Stimulated activated naive B cell treated with anti-CD40 and anti-IgM and Interleukin-4, amounts not matched to agents 10 μg/mL and 1 μg/mL and 100 μg/mL, for 72 hours (primary cell): Measurements from ENCODE around the gene MYMX.

Experiments used
- ATAC-seq, 2 donors: fragments of 150-1000 bp; cut with Tn5 transposase; replicated peaks; 2 replicates each; pipeline ENCODE4 v1.10.0; 2021; ENCODE audit warnings: moderate library complexity in 1 of 2
- DNase-seq: peaks from one replicate; pipeline ENCODE4 v3.0.0; 2021
- H3K27ac Mint-ChIP-seq: one replicate; pipeline ENCODE4 v1.8.0; 2022; ENCODE audit warnings: mild to moderate bottlenecking, mixed read lengths
- H3K27me3 Mint-ChIP-seq, 2 donors: one replicate each; pipeline ENCODE4 v1.8.0; 2022; ENCODE audit warnings: mixed read lengths in 2 of 2
- H3K36me3 Mint-ChIP-seq, 2 donors: one replicate each; pipeline ENCODE4 v1.8.0; 2022; ENCODE audit warnings: mixed read lengths in 2 of 2, mild to moderate bottlenecking in 1 of 2
- H3K4me1 Mint-ChIP-seq, 2 donors: one replicate each; pipeline ENCODE4 v1.8.0; 2022; ENCODE audit warnings: mixed read lengths in 2 of 2, mild to moderate bottlenecking in 1 of 2
- H3K4me3 Mint-ChIP-seq, 2 donors: one replicate each; pipeline ENCODE4 v1.8.0; 2022; ENCODE audit warnings: mild to moderate bottlenecking in 2 of 2, mixed read lengths in 2 of 2, moderate library complexity in 1 of 2
- H3K9me3 Mint-ChIP-seq, 2 donors: one replicate each; pipeline ENCODE4 v1.8.0; 2022; ENCODE audit warnings: mixed read lengths in 2 of 2, mild to moderate bottlenecking in 1 of 2

Gene MYMX

DNA sequence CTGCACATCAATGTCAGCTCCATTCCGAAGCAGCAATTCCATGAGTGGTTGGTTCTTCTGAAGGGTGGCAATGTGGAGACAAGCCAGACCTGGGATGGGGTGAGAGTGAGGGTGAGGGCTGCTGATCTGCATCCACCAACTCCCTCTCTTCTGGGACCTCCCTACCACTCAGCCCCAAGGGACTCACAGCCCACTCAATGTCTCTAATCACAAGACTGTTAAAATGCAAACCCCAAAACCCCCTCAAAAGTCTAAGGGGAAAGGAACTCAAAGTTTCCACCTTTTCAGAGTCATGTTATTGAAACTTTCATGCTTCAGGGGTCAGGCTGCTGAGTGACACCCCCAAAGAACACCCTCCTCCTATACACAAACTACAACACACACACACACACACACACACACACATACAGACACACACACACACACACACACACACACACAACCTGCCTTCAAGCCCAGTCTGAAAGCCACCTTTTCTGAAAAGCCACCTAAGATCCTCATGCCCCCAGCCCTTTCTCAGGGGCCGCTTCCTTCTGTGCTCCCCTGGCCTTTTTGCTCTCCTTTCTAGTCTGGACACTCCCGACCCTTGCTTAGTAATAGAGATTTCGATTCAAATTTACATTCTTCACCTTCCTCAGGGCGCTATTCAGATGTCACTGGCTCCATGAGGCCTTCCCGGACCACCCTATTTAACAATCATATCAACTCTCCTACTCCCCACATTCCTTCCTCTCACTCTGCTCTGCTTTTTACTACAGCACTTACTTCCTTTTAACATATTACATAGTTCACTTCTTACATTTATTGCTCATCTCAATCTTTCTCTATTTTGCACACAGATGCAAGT is 43.9 kb downstream of the MYMX start:
- H3K4me1 Mint-ChIP-seq = peaks cover 50 to 74% of the 10 kb centered on the region in 2 donors
- peak overlapping the region; percentile 100 for H3K4me3 Mint-ChIP-seq
- ATAC-seq (peak; percentile 24 to 32), DNase-seq (peak; percentile 84)
- peaks cover 77 to 86% of the 10 kb centered on the region in 2 donors for H3K36me3 Mint-ChIP-seq
- H3K27ac Mint-ChIP-seq = peak overlapping the region; percentile 100
- H3K9me3 Mint-ChIP-seq = no peaks in the 10 kb centered on the region
- no peaks in the 10 kb centered on the region for H3K27me3 Mint-ChIP-seq

DNA sequence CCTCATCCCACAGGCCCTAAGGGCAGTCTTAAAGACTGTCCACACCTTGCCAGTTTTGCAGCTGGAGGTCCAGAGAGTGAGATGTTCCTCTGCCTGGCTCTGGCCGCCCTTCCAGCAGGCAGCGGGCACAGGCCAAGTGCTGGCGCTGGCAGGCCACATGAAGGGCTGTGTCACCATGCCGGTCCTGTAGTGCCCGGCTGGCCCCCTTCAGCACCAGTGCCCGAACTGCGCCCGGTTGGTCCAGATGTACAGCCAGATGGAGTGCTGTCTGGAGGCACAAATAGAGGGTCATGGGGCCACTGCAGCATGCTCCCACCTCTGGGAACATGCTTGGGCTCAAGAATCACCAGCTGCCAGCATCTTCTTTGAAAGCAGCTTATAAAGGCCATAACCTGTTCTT is 44.9 kb downstream of the MYMX start:
- ATAC-seq = no peak
- DNase-seq = no peak
- H3K9me3 Mint-ChIP-seq = no peaks in the 10 kb centered on the region
- peaks cover 71 to 77% of the 10 kb centered on the region in 2 donors for H3K36me3 Mint-ChIP-seq
- H3K4me1 Mint-ChIP-seq = peaks cover 47 to 73% of the 10 kb centered on the region in 2 donors
- peak overlapping the region; percentile 100 for H3K4me3 Mint-ChIP-seq
- H3K27me3 Mint-ChIP-seq = no peaks in the 10 kb centered on the region
- peak overlapping the region; percentile 100 for H3K27ac Mint-ChIP-seq

DNA sequence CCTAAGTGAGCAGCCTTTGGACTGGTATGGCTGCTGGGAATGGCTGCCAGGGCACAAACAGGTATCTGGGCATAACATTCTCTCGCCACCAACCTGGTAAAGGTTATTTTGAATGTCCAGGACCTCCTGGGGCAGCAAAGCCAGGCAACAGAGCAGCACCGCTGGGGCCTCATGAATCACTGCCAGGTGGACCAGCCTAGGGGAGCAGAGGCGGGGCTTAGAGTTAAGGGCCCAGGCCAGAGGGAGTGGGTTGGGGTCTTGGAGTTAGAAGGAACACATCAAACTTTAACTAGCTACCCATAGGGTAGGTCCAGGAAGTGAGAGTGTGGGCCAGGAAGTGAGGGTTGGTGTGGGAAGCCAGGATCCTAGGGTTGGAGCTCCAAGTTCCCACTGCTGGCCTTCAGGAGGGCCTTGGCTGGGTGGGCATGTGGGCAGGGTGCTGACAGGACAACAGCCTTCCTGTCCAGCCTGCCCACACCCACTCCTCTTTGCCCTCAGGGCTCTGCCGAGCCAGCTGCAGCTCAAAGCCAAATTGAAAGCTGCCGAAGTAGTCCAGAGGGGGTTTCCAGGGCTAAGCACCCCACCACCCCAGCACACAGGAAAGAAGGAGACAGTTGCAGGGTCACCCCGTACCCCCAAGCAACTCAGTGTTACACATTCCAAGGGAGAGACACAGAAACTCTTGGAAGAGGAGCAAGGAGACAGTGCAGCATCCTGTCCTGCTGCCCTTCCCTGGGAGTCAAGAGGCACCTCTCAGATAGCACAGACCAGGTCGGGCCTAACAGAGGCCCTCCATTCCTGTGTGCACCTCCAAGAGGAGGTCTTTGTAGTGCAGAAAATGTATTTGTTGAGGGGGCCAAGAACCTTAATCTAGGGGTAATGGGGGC is 46.0 kb downstream of the MYMX start:
- Mint-ChIP-seq H3K36me3 (peaks cover 65 to 70% of the 10 kb centered on the region in 2 donors), H3K27me3 (no peaks in the 10 kb centered on the region), H3K4me1 (peaks cover 48 to 76% of the 10 kb centered on the region in 2 donors), H3K4me3 (peak overlapping the region; percentile 100), H3K9me3 (no peaks in the 10 kb centered on the region), H3K27ac (peak overlapping the region; percentile 100)
- ATAC-seq (no peak), DNase-seq (no peak)

DNA sequence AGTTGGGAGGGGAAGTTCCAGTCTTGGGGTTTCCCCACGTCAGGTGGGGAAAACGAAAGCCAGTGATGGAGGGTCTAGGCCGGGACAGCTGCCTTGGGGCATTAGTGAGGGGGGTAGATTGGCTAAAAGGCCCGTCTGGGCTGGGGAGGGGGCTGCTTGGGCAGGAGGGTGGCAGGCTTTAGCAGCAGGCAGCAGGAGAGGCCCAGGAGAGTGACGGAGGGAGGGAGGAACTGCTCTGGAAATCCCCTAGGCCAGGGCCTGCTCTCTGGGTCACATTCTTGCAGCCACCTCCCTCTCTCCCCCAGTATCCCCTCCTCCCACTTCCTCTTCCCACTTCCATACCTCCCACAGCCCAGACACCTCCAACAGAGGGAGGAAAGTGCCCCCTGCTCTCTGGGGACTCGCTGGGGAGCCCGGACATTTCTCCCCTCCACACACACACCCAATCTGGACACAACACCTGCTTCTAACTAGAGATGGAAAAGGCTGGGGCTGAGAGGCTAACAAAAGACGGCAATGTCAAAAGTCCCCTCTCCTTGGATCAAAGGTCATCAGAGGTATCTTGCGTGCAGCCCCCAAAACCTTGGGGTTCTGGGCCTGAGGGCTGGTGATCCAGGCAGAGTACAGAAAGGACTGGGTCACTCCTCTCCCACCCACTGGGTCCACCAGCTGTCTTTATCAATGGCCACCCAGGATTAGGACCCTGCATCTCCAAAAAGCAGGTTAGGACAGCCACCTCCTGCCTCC is 46.8 kb downstream of the MYMX start:
- H3K27ac Mint-ChIP-seq = peak overlapping the region; percentile 100
- DNase-seq = peak; percentile 73
- no peaks in the 10 kb centered on the region for H3K9me3 Mint-ChIP-seq
- H3K4me1 Mint-ChIP-seq = peaks cover 41 to 76% of the 10 kb centered on the region in 2 donors
- H3K27me3 Mint-ChIP-seq = no peaks in the 10 kb centered on the region
- peak overlapping the region; percentile 100 for H3K4me3 Mint-ChIP-seq
- H3K36me3 Mint-ChIP-seq = peaks cover 57 to 62% of the 10 kb centered on the region in 2 donors
- peak; percentile 8 to 12 for ATAC-seq

DNA sequence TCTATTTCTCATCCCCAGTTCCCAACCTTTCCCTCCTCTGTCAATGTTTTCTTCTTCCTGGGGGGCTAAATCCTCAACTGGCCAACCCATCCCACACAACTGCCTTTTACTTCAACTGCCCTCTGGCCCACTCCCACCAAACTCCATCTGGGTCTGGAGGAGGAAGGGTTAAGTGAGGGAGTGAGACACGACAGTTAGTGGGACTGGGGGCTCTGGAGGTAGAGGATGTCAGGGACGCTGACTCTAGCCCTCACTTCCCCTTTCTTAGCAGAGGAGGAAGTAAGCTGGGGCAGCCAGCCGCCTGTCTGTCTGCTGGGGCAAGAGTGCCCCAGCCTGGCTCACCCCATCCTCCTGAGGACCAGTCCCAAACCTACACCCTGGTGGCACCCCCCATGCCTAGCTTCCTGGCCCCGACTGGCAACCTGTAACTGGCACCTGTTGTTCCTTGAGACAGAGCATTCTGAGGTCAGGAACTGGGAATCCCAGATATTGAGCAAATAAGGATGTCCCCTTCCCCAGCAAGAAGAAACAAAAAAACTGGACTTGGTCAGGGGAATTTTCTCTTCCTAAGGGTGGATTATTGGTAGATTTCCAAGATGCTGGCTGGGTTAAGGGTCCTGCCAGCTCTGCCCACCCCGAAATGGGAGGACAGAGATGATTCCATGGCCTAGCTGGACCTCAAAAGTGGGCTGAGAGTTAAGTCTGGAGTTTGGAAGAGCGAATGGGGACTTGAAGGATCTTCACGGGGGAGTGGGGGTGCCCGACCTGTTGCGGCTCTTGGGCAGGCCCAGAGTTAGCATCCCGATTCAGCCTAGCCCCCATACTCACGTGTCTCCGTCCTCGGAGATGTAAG is 47.7 kb downstream of the MYMX start:
- ATAC-seq = peak; percentile 44 to 49
- DNase-seq = peak; percentile 75
- Mint-ChIP-seq H3K9me3 (no peaks in the 10 kb centered on the region), H3K36me3 (peaks cover 50 to 54% of the 10 kb centered on the region in 2 donors), H3K27ac (peak overlapping the region; percentile 100), H3K27me3 (peaks cover 2 to 6% of the 10 kb centered on the region in 2 donors), H3K4me1 (peaks cover 42 to 76% of the 10 kb centered on the region in 2 donors), H3K4me3 (peak overlapping the region; percentile 100)

DNA sequence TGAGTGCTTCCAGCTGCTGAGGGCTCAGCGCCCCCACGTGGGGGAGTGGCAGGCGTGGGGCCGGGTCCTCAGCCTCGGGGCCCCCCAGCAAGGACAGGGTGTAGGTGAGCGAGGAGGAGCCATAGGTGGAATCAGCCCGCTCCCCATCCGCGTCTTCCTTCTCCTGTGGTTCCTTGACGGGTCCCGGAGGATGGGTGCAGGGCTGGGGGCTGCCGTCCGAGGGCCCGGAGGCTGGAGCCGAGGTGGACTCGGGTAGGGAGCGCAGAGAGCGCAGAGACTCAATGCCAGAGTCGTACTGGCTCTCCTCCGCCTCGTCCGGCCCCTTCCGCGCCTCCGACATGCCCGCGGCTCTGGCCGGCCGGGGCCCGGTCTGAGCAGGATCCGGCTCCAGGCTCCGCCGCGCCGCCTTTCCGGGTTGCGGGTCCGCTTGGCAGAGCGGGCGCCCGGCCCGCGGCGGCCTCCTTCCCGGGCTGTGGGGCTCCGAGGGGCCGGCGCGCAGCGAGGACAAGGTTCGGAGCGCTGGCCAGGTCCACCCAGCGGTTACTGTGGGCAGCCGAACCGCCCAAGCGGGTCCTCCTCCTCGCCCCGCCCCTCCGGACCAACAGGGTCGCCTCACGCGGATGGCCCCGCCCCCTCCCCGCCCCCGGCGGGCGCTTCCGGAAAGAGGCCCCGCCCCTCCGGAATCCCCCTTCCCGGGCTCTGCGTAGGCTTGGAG is 48.4 kb downstream of the MYMX start, which contains the start of gene NFKBIE:
NFKBIE (minus strand) TSS at position 545 of the 715 bp plus-strand sequence; CDS start at position 340, 205 bp downstream.
- DNase-seq (peak; percentile 93), ATAC-seq (peak; percentile 12 to 41)
- peaks cover 10 to 13% of the 10 kb centered on the region in 2 donors for H3K27me3 Mint-ChIP-seq
- no peaks in the 10 kb centered on the region for H3K9me3 Mint-ChIP-seq
- peaks cover 45 to 79% of the 10 kb centered on the region in 2 donors for H3K4me1 Mint-ChIP-seq
- H3K27ac Mint-ChIP-seq = peak within 1 kb of the TSS; percentile 100
- H3K36me3 Mint-ChIP-seq = peaks cover 45 to 48% of the 10 kb centered on the region in 2 donors
- peak within 1 kb of the TSS; percentile 100 for H3K4me3 Mint-ChIP-seq

DNA sequence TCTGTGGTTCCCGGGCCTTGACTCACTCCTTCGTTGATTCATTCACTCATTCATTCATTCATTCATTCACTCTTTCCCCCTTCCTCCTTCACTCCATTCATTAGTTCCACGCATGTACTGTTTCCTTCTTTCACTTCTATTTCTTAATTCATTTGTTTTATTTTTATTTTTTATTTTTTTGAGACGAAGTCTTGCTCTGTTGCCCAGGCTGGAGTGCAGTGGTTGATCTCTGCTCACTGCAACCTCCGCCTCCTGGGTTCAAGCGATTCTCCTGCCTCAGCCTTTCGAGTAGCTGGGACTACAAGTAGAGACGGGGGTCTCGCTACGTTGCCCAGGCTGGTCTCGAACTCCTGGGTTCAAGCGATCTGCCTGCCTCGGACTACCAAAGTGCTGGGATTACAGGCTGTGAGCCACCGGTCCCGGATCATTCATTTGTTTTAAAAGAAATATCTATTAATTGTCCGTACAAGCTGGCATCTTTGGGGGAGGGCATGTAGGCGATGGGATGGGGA is 49.1 kb downstream of the MYMX start:
- H3K4me1 Mint-ChIP-seq = peaks cover 39 to 73% of the 10 kb centered on the region in 2 donors
- H3K9me3 Mint-ChIP-seq = no peaks in the 10 kb centered on the region
- H3K4me3 Mint-ChIP-seq = peak overlapping the region; percentile 100
- peaks cover 40 to 42% of the 10 kb centered on the region in 2 donors for H3K36me3 Mint-ChIP-seq
- H3K27ac Mint-ChIP-seq = peak overlapping the region; percentile 100
- H3K27me3 Mint-ChIP-seq = peaks cover 11 to 15% of the 10 kb centered on the region in 2 donors
- ATAC-seq (peak in 1 of 2 donors; percentile 30), DNase-seq (no peak)

DNA sequence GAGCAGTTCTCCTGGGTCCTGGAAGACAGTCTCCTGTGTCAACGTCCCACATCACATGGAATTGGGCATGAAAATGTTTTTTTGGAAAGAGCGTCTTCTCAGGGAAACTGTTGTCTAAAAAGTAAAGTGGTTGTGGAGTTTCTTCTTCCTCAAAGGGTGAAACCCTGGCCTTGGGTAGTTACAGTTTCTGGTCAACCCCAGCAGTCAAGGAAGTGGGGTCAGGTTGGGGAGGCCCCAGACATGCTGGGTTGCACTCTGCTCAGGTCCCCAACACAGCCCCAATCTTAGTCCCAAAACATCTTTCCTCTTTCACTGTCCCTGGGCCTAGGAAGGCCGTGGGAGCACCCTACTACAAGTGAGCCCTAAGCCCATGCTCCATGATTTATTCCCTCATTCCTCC is 49.6 kb downstream of the MYMX start:
- no peaks in the 10 kb centered on the region for H3K9me3 Mint-ChIP-seq
- peak overlapping the region; percentile 100 for H3K4me3 Mint-ChIP-seq
- H3K4me1 Mint-ChIP-seq = peaks cover 37 to 72% of the 10 kb centered on the region in 2 donors
- H3K36me3 Mint-ChIP-seq = peaks cover 34 to 37% of the 10 kb centered on the region in 2 donors
- peak overlapping the region; percentile 100 for H3K27ac Mint-ChIP-seq
- ATAC-seq = peak; percentile 42 to 50
- peaks cover 15 to 19% of the 10 kb centered on the region in 2 donors for H3K27me3 Mint-ChIP-seq
- DNase-seq = peak; percentile 54

DNA sequence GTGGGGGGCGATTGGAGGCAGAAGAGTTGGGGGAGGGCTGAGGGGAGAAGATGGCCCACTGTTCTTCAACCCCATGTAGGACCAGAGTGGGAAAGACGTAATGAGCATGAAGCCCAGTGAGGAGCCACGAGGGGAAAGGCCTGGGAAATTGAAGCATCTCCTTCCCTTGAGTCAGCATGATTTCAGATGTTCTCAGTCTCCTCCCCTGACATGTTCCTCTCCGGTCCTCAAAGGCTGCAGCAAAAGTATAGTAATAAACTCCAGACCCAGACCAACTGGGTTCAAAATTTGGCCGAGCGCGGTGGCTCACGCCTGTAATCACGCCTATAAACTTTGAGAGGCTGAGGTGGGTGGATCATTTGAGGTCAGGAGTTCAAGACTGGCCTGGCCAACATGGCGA is 50.5 kb downstream of the MYMX start:
- H3K4me1 Mint-ChIP-seq = peaks cover 33 to 68% of the 10 kb centered on the region in 2 donors
- ATAC-seq (no peak), DNase-seq (no peak)
- H3K27me3 Mint-ChIP-seq = peaks cover 22 to 28% of the 10 kb centered on the region in 2 donors
- H3K36me3 Mint-ChIP-seq = peaks cover 28 to 30% of the 10 kb centered on the region in 2 donors
- no peak overlapping the region for H3K27ac Mint-ChIP-seq
- peak overlapping the region in 1 of 2 donors; percentile 100 for H3K4me3 Mint-ChIP-seq
- no peaks in the 10 kb centered on the region for H3K9me3 Mint-ChIP-seq
